Hindlimb muscle (tissue), 1 donor: ENCODE measurements around the gene CCDC181. TPM values are rescaled to one million over a fixed set of nuclear protein-coding genes. Genes with fewer than 3 reads are reported as not detected.
A peak's percentile ranks its signal among the peaks of the same experiment; 100 is the strongest.

ENCODE experiments used
- DNase-seq: peaks from one replicate; pipeline ENCODE4 v3.0.0-alpha.2; 2013
- polyA plus RNA-seq: library from polyadenylated mRNA; unstranded; fragments of 120-200 nt; gene quantifications from one replicate; pipeline ENCODE4 v1.2.1, GENCODE V29; 2013; ENCODE audit not compliant: insufficient read length

Gene CCDC181
- polyA plus RNA-seq, 1 donor, result 1.1 TPM

DNA sequence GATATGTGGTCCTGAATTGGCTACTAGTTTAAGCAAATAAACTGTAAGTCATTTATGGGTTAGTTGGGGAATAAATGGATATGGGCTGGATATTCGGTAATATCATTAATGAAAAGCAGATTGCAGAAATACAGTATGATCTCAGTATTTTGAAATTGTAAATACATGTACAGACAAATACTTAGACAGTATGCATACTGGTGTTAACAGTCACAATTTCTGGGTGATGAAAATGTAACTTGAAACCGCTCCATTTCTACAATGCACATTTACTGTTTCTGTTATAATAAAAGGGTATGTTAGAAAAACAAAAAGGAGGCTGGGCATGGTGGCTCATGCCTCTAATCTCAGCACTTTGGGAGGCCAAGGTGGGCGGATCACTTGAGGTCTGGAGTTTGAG, 31.3 kb downstream of the CCDC181 start:
- no peak for DNase-seq

DNA sequence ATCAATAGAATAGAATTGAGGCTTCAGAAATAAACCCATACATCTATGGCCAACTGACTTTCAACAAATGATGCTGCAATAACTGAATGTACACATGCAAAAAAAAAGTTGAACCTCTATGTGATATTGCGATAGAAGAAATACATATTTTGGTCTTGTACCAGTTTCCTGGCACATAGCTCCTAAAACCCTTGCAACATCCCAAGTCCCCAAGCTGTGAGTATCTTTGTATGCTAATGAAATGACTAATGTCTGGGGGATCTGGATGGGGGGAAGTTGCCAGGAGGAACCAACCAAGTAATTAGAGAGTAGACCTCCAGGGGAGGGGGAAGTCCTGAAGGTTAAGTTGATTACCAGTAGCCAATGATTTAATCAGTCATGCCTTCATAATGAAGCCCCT, 34.9 kb downstream of the CCDC181 start:
- DNase-seq, result no peak

DNA sequence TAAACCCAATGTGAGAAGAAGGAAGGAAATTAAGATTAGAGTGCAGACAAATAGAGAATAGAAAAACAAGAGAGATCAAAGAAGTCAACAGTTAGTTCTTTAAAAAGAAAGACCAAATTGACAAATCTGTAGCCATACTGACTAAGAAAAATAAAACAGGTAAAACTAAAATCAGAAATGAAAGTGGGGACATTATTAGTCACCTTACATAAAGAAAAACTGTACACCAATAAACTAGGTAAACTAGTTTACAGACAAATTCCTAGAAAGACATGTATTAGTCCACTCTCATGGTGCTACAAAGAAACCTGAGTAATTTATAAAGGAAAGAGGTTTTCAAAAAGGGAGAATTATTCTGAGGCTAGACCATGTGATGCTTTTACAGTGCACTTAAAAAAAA, 37.0 kb downstream of the CCDC181 start:
- no peak for DNase-seq

DNA sequence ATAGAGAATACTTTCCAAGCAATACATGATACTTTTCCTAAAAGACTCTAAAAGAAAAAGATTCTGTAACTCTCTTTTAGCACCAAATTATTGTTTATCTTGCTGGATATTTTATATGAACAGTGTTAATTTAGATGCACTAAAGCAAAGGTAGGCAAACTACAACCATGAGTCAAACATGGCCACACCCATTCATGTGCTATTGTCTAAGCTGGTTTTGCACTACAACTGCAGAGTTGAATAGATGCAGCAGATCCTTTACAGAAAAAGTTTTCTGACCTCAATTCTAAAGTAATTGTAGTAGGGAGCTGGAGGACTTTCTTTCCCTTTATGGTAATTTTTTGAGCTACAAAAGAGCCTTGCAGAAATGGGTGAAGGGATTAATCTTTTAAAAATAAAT, 39.9 kb downstream of the CCDC181 start:
- DNase-seq, result no peak

DNA sequence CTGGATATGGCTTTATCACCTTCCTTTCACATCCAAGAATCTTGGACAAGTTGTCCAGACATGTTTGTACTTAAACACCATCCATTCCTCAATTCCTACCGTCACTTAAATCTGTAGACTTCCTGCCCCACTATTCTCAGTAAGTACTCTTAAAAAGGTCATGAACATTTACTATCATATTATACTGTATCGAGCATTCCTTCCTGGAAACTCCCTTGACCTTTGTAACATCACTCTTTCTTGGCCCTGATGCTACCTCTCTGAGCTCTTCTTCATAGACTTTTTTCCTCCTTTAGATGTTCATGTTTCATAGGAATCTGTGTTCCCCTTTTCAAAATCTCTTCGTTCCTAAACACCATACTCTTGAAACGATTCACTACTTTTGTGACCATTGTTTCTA, 43.8 kb downstream of the CCDC181 start:
- DNase-seq, result no peak

DNA sequence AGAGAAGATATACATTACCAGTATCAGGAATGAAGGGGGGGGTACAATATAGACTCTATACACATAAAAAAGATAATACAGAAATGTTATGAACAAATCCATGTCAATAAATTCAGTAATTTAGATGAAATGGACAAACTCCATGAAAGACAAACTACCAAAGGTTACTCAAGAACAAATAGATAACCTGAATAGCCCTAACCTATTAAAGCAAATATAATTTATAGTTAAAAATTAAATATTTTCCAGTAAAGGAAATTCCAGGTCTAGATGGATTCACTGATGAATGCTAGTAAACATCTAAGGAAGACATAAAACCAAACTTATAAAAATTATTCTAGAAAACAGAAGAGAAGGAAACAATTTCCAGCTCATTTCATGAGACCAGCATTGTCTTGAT, 46.1 kb downstream of the CCDC181 start:
- no peak for DNase-seq

DNA sequence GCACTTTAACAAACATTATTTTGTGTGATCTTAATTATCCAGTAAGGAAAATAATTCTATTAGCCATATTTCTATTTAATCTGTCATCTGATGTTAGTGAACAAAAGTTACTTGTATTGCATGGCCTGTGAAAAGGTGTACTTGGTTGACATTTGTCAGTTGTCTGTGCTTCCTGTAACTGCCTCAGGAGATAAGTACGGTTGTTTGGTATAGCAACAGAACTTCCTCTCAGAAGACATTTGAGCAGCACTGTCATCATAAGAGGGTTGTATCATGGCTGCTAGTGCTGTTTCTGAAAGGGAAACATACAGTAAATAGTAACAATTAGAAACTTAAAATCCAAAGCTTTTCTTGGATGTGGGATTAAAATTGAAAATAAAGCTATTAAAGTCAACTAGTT, 55.9 kb downstream of the CCDC181 start:
- no peak for DNase-seq

DNA sequence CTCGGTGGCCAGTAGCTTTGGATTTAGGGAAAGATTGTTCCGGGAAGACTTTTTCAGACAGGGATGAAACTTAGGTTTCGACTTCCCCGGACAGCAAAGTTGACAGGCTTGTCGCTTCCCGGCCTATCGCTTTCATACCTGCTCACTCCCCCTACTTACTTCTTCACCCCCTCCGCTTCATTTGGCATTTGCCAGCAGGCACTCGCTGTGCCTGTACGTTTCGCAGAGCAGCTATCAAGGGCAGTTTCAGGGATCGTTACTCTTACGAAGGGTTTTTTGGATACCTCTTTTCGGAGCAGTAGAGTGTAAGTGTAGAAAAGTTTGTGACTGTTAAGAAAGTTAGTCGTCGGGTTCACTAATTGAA, 58.9 kb downstream of the CCDC181 start:
- DNase-seq, result peak; percentile 19

DNA sequence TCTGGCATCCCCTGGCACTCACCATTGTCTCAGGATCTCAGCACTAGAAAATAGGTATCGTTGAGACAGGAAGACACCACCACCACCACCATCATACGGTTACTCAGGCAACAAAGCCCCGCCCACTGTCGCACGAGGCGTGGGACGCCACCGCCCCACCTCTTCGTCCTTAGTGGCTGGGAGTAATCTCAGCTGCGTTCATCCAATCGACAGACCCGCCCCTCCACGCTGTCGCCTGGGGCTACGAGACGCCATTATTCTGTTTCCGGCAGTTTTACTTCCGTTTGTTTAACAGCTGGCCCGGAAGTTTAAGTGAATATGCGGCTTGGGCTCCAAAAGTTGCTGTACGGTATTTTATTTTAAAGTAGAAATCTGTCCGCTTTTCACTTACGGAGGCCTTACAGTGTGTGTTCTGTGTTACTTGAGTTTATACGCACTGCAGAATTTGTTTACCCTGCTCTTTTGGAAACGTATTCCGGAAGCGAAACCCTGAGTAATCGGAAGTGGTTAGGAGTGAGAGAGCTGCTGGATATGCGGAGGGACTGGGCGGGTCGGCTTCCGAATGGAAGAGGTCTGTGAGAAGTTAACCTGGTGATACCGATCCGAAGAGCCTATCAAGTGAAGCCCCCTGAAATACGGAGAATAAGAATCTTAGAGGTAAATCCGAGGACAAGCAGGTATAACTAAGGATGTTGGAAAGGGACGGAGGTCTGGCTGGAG, 59.4 kb downstream of the CCDC181 start, which contains the start of the genes BLZF1 and NME7:
Gene BLZF1 (plus strand): TSS at position 510 of the 720 bp plus-strand sequence. CDS start 1,328 bp downstream, outside the sequence.
Gene NME7 (minus strand): TSS at position 112 of the 720 bp plus-strand sequence. CDS start 87 bp downstream, at position 25.
- DNase-seq, result peak; percentile 96

DNA sequence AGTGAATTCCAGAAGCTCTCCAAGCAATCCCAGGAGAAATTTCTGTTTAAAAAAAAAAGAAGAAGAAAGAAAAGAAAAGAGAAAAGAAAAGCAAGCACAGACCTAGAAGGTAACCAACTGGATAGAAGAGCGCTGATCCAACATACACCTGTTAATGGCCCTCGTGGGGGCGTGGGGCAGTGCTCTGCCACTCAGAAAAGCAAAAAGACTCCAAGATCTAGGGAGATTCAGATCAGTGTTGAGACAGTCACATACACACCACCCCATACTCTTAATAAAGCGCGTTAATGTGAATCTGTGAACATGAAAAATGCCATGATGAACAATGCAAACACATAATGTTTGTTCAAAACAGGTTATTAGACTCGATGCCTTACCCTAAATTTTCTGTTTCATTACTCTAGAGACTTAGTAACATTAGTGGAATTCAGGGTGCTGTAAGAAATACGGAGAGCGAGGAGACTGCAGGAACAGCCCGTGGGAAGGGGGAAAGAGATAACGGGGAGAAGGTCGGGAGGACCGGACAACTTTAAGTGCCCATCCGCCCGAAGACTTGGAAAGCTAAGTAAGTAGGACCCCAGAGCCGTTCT, 60.1 kb downstream of the CCDC181 start:
- peak; percentile 0 for DNase-seq

DNA sequence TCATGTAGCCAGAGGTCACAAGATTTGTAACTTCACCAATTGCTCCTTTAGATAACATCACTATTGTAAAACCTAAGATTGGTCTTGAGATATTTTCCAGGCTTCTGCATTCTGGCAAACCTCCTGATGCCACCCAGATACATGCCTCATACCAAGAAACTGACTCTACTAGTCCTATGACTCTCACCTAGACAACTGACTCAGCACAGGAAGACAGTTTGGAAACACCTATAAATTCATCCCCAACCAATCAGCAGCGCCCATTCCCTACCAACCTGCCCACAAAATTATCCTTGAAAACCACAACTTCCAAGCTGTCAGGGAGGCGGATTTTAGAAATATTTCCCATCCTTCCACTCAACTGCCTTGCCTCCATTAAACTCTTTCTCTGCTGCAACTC, 62.3 kb downstream of the CCDC181 start:
- DNase-seq, result no peak

DNA sequence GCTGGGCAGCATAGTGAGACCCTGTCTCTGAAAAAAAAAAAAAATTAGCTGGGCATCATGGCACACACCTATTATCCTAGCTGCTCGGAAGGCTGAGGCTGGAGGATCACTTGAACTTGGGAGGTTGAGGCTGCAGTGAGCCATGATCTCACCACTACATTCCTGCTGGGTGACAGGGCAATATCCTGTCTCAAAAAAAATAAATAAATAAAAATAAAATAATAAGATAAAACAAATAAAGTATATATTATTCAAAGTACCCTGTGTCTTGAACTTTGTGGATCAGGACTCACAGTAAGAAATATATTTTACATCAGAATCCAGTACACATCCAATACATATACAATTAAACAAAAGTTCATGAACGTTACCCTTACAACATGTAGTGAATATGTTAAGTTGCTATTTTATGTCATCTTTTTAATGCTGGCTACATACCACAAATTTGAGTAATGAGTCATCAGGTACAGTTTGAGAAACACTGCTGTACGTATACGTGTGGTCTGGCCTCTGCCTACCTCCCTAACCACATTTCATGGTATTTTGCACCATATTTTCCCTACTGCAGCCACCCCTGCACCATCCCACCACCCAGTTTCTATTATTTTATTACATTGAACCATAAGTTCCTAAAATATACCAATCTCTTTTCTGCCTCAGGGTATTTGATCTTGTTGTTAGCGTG, 64.1 kb downstream of the CCDC181 start:
- no peak for DNase-seq

DNA sequence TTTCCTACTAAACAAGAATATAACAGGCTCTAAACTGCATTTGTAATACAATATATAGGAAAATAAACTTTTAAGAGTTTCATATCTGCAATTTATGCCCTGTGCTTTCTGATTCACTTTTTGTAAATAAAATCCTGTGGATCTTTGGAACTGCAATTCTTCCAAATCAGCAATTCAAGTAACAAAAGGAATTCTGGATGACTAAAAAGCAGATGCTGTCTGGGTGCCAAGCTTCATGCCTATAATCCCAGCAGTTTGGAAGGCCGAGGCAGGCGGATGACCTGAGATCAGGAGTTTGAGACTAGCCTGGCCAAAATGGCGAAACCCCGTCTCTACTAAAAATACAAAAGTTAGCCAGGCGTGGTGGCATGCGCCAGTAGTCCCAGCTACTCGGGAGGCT, 66.0 kb downstream of the CCDC181 start:
- DNase-seq, result no peak

DNA sequence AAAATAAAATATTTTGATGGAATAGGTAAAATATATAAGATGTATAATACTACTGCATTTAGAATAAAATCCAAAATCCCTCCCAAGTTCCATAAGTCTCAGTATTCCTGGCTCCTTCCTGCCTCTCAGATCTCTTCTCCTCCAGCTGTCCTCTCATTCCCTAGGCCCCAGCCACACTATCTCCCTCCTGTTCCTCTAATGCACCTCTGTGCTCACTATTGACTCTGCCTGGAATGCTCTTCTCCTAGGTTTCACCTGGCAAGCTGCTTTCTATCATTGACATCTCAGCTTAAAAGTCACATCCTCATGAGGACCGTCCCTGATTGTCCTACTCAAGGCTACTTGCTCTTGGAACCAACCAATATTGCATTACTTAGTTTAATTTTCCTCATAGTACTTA, 66.9 kb downstream of the CCDC181 start:
- no peak for DNase-seq

DNA sequence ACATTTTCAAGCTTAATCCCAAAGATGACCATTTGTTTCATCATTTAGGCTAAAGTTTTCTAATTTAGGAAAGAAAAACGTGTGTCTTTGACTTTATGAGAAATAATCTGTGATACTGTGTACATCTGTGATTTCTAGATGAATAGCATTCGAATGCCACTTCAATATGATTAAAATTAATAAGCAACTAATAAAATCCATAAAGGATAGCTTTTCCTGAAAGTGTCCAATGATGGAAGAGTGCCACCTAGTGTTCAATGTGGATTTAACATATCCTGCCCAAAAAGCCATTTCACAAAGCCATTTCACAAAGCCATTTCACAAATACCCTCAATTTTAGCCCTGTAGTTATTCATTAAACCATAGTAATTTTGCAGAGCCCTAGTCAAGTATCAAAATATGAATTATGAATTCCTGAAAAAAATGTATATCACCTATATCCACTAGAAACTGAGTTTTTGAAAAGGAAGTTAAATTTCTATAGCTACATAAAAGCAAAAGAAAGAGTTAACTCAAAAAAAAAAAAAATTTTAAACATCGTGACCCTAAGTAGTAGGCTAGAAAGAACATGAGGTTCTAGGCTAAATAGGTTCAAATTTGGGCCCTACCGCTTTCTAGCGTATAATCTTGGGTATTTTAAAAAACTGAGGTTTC, 78.8 kb downstream of the CCDC181 start:
- DNase-seq, result peak; percentile 55

DNA sequence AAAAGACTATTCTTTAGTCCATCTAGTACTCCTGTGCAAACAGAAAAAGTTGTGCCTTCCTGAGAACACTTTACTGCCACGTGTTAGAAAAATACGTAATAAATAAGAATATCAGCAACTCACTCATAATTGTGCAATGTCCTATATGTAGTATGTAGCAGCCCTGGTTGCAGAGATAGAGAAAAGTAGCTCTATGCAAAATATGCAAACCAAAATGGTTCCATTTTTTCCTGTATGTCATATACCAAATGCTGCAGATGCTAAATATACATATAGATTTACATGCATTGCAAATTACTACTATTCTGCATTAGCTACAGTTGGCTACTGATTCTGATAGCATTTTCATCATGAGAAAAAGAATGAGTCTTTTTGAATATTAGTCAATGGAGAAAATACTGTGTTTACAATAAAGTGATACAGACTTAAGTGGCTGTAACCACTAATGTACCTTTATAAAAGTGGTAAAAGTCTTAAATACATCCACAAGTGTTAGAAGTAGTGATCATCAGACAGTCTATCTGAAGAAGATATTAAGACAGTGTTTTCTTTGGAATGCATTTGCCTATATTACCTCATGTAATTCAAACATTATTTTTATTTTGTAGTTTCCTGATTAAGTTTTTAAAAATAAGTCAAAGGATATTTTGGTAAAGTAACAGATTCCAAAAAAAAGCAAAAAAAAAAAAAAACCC, 79.4 kb downstream of the CCDC181 start:
- DNase-seq, result no peak

DNA sequence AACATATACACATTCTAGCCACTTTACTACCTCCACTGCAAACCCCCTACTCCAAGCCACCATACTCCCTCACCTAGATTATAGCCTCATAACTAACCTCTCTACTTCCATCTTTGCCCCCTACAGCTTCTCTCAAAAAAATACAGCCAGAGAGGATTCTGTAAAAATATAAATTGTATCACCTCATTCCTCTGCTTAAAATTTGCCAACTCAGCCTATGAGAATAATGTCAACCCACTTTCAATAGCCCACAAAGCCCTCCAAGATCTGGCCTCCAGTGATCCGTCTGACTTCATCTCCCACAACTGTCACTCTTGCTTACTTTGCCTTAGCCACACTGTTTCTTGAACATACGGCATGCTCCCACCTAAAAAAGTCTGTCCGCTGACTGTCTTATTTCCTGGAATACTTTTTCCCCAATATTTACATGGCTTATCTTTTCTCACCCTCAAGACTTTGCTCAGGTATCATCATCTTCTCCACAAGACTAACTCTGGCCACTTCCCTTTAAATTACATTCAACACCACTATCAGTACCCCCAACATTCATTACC, 81.2 kb downstream of the CCDC181 start:
- DNase-seq, result no peak

DNA sequence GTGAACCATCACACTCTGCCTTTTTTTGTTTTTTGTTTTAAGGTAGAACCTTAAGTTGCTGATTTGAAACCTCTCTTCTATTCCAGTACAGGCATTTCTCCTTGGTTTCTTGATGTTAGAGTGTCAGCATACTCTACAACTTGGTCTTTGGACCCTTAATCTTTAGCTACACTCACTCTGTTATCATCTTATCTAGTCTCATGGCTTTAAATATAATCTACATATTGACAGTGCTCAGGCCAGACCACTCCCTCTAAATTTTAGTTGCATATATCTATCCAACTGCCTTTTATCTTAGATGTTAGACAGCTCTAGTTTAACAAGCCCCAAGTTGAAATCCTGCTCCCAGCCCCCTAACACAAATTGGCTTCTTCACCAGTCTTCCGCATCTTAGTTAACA, 81.8 kb downstream of the CCDC181 start:
- no peak for DNase-seq
